RWPE2 (cell line): Measurements from ENCODE around the gene NPM3.

Experiments
- ATAC-seq: fragments of 200-7000 bp; cut with Tn5 transposase; 3 replicates; pipeline ENCODE4 v1.9.1; 2021; ENCODE audit warnings: low read depth
- DNase-seq: peaks from one replicate; pipeline ENCODE4 v3.0.0-alpha.2; 2020; ENCODE audit warnings: low spot score
- H3K27ac ChIP-seq: fragments of 450-650 bp; 2 replicates; pipeline ENCODE4 v1.5.1; 2017; ENCODE audit warnings: mild to moderate bottlenecking; ENCODE audit not compliant: poor library complexity, severe bottlenecking
- H3K27me3 ChIP-seq: fragments of 250-450 bp; sonication (Bioruptor Pico); 2 replicates; pipeline ENCODE4 v1.5.1; 2021; ENCODE audit warnings: mild to moderate bottlenecking, moderate library complexity; ENCODE audit not compliant: insufficient read depth, poor library complexity, severe bottlenecking
- H3K36me3 ChIP-seq: fragments of 250-450 bp; sonication (Bioruptor Pico); 2 replicates; pipeline ENCODE4 v1.5.1; 2020; ENCODE audit warnings: low read depth, mild to moderate bottlenecking, moderate library complexity
- H3K4me1 ChIP-seq: fragments of 250-450 bp; sonication (Bioruptor Pico); 2 replicates; pipeline ENCODE4 v1.5.1; 2021; ENCODE audit warnings: mild to moderate bottlenecking, moderate library complexity; ENCODE audit not compliant: insufficient read depth, poor library complexity, severe bottlenecking
- H3K4me3 ChIP-seq: fragments of 250-450 bp; sonication (Bioruptor Pico); 2 replicates; pipeline ENCODE4 v1.5.1; 2021; ENCODE audit warnings: mild to moderate bottlenecking, moderate library complexity; ENCODE audit not compliant: severe bottlenecking
- H3K9me3 ChIP-seq: fragments of 250-450 bp; sonication (Bioruptor Pico); 2 replicates; pipeline ENCODE4 v1.5.1; 2021; ENCODE audit warnings: mild to moderate bottlenecking, moderate library complexity; ENCODE audit not compliant: severe bottlenecking
- CTCF ChIP-seq: fragments of 450-650 bp; IDR thresholded peaks from one replicate; pipeline ENCODE4 v1.5.1; 2017; ENCODE audit warnings: mild to moderate bottlenecking, moderate library complexity; ENCODE audit not compliant: poor library complexity, severe bottlenecking

The NPM3 gene

GRCh38 chr10:101774589-101775272 is 8.5 kb downstream of the NPM3 start:
- no peak overlapping the region for H3K27ac ChIP-seq
- H3K36me3 ChIP-seq: no peaks in the 10 kb centered on the region
- no peak for DNase-seq
- H3K4me1 ChIP-seq: no peaks in the 10 kb centered on the region
- no peak for TF ChIP-seq CTCF
- no peaks in the 10 kb centered on the region for H3K9me3 ChIP-seq
- no peak for ATAC-seq
- no peak overlapping the region for H3K4me3 ChIP-seq
- peaks cover 48% of the 10 kb centered on the region for H3K27me3 ChIP-seq

DNA sequence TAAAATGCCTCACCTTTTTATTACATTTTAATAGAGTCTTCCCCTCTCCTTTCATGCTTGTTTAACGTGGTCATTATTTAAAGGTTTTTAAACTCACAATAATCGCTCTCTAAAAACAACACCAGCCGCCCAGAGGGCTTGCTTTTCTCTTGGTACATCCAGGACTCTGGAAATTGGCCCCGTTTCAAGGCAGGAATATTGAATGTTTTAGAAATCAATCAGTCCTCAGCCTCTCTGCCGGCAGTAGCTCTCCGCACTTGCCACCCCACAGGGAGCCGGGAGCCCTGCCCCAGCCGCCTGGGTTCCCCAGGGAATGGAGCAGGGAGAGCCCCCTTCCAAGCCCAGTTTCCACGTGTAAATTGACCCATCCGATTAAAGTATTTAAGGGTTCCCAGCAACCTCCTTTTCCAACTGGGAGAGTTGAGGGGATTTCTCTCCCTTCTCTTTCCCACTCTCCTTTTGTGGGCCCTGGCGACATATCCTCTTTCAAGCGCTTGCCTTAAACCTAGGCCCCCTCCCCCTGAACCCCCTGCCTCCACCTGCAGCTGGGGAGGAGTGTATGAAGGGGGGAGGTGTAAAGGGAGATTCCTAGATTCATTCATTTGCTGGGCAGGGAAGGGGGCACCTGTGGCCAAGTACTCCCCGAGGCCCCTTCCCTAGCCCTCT is 9.2 kb downstream of the NPM3 start:
- Histone ChIP-seq H3K27me3 (peaks cover 48% of the 10 kb centered on the region), H3K4me1 (no peaks in the 10 kb centered on the region), H3K9me3 (no peaks in the 10 kb centered on the region), H3K27ac (no peak overlapping the region), H3K4me3 (no peak overlapping the region), H3K36me3 (no peaks in the 10 kb centered on the region)
- DNase-seq: no peak
- TF ChIP-seq CTCF: no peak
- no peak for ATAC-seq

DNA sequence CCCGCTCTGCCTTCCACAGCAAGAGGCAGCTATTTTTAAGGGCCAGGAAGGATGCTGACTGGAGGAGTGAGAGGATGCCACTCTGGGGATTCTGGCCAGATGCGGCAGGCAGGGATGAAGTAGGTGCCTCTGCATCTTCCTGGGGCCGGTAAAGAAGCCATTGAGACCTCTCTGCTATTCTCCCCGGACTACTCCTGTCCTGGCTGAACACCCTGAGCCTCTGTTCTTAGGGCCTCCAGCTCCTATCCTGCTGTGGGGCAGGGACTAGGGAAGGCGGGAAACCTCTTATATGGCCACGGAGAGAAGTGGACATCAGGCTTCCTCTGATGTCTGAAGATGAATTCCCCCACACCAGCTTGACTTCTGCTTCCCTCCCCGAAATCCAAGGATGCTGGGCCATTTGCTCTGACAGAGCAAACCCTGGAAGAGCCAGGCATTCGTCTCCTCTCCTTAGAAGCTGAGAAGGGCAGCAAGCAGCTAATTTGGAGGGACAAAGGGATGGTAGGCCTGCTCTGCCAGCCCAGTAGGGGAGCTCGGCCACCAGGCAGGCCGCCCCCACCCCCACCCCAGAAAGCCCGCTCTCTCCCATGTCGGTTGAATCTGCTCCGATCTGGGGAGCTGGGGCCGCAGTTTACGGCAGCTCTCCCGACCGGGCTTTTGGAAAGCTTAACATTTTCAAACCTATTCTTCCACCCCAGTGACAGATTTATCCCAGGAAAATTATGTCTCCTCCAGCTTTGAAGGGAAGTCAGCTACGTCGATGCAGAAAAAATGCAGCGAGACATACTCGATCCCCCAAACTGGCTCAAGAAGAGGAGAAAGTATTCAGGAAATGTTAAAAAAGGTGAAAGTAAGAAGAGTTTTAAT is 10.1 kb downstream of the NPM3 start:
- Histone ChIP-seq H3K27me3 (peaks cover 50% of the 10 kb centered on the region), H3K36me3 (no peaks in the 10 kb centered on the region), H3K27ac (no peak overlapping the region), H3K9me3 (no peaks in the 10 kb centered on the region), H3K4me3 (no peak overlapping the region), H3K4me1 (no peaks in the 10 kb centered on the region)
- TF ChIP-seq CTCF: no peak
- DNase-seq (no peak), ATAC-seq (no peak)

GRCh38 chr10:101772017-101772894 is 11.0 kb downstream of the NPM3 start:
- Histone ChIP-seq H3K27me3 (peaks cover 46% of the 10 kb centered on the region), H3K4me3 (no peak overlapping the region), H3K9me3 (no peaks in the 10 kb centered on the region), H3K4me1 (no peaks in the 10 kb centered on the region), H3K27ac (no peak overlapping the region), H3K36me3 (no peaks in the 10 kb centered on the region)
- TF ChIP-seq CTCF: no peak
- no peak for ATAC-seq
- no peak for DNase-seq
